ENCODE results near the gene SIAH2.

SIAH2 gene

GRCh38 chr3:150733373-150733935 is 29.5 kb downstream of the SIAH2 start:
- DNase-seq, result no peak

- no peak for DNase-seq
These were observed 33.1 kb downstream of the SIAH2 start for GRCh38 chr3:150729682-150730360.

- DNase-seq, result no peak
These were observed 35.1 kb downstream of the SIAH2 start for GRCh38 chr3:150727653-150728502.

GRCh38 chr3:150725548-150725947 is 37.4 kb downstream of the SIAH2 start:
- DNase-seq, result no peak

GRCh38 chr3:150723946-150724345 is 39.0 kb downstream of the SIAH2 start:
- DNase-seq, result no peak

- no peak for DNase-seq
These were observed 40.7 kb downstream of the SIAH2 start for GRCh38 chr3:150722267-150722666.

GRCh38 chr3:150721285-150722130 is 41.5 kb downstream of the SIAH2 start:
- no peak for DNase-seq

GRCh38 chr3:150720444-150720843 is 42.5 kb downstream of the SIAH2 start:
- no peak for DNase-seq

- DNase-seq, result no peak
These were observed 52.9 kb downstream of the SIAH2 start for GRCh38 chr3:150710097-150710496.

GRCh38 chr3:150703756-150704344 is 59.1 kb downstream of the SIAH2 start, which contains the start of gene ERICH6:
Gene ERICH6, minus strand, starts transcription at chr3:150703920. Its CDS starts 22 bp downstream, at chr3:150703898.
- peak; percentile 89 for DNase-seq

- DNase-seq, result peak; percentile 56
These were observed 59.6 kb downstream of the SIAH2 start for GRCh38 chr3:150703299-150703755.

- DNase-seq, result no peak
These were observed 63.8 kb downstream of the SIAH2 start for GRCh38 chr3:150699068-150699639.

- DNase-seq, result no peak
These were observed 65.3 kb downstream of the SIAH2 start for GRCh38 chr3:150697646-150698045.

- DNase-seq, result no peak
These were observed 71.4 kb downstream of the SIAH2 start for GRCh38 chr3:150691414-150692040.

All from CD4-positive, alpha-beta T cell treated with Interferon gamma for 1 hour (primary cell).